Ovary (tissue), 3 donors: ENCODE data around the gene OR2S2.

Experiments used
- CTCF ChIP-seq, 3 donors: fragments of 450-650 bp in 2 of 3; fragments of 200-600 bp in 1 of 3; IDR thresholded peaks; one replicate each; pipeline versions ENCODE4 v1.5.1 to v1.8.0; 2016 to 2022; ENCODE audit warnings: antibody characterized with exemption in 3 of 3, mild to moderate bottlenecking in 1 of 3
- POLR2A ChIP-seq: fragments of 450-650 bp; IDR thresholded peaks from one replicate; pipeline ENCODE4 v1.6.1; 2017; ENCODE audit warnings: antibody characterized with exemption, mild to moderate bottlenecking, moderate library complexity
- donor health status: DM: no; HTN: no; CAD: no.

- no peak for TF ChIP-seq CTCF (IDR thresholded peaks at IDR 0.05)
- no peak for TF ChIP-seq POLR2A
These were observed 34.4 kb downstream of the OR2S2 start for GRCh38 chr9:35923598-35923926.
